Vagina (tissue), 2 donors: Measurements from ENCODE around the gene ARHGAP24.

Source experiments
- POLR2A ChIP-seq, 2 donors: fragments of 450-650 bp; IDR thresholded peaks; one replicate each; pipeline ENCODE4 v1.6.1; 2017; ENCODE audit warnings: antibody characterized with exemption in 2 of 2, mild to moderate bottlenecking in 2 of 2, moderate library complexity in 2 of 2
- TF ChIP-seq, protein P1 (sequence below), 3 experiments: fragments of 450-650 bp in 2 of 3; fragments of 200-600 bp in 1 of 3; sonication (generic) in 1 of 3; IDR thresholded peaks; one replicate each; pipeline ENCODE4 v1.5.1; 2017 to 2019; ENCODE audit warnings: antibody characterized with exemption in 3 of 3, mild to moderate bottlenecking in 2 of 3, moderate library complexity in 2 of 3

DNA sequence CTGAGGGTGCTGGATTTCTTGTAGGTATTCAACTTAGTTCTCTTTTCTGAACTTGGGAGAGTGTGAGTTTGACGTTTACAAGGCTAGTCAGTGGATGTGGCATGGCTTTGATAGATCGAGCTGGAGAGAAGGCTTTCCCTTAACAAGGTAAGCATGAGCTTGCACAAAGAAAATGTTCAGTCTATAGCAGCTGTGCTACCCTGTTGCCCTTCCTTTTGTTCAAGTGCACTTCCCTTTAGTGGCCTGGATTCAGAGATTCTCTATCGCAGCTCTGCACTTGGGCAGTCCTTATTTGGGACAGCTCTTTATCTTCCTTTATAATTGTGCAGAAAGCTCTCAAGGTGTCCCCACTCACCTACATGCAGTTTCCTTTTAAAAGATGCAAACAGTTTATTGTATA is 198.0 kb downstream of the ARHGAP24 start:
- TF ChIP-seq, protein P1, sequence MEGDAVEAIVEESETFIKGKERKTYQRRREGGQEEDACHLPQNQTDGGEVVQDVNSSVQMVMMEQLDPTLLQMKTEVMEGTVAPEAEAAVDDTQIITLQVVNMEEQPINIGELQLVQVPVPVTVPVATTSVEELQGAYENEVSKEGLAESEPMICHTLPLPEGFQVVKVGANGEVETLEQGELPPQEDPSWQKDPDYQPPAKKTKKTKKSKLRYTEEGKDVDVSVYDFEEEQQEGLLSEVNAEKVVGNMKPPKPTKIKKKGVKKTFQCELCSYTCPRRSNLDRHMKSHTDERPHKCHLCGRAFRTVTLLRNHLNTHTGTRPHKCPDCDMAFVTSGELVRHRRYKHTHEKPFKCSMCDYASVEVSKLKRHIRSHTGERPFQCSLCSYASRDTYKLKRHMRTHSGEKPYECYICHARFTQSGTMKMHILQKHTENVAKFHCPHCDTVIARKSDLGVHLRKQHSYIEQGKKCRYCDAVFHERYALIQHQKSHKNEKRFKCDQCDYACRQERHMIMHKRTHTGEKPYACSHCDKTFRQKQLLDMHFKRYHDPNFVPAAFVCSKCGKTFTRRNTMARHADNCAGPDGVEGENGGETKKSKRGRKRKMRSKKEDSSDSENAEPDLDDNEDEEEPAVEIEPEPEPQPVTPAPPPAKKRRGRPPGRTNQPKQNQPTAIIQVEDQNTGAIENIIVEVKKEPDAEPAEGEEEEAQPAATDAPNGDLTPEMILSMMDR (IDR thresholded peaks at IDR 0.05) = no peak
- no peak for TF ChIP-seq POLR2A (IDR thresholded peaks at IDR 0.05)
